Nephron progenitor cell (in vitro differentiated cells): ENCODE data around the gene GGTLC1.
A peak's percentile ranks its signal among the peaks of the same experiment; 100 is the strongest.

Experiments
- DNase-seq: peaks from one replicate; pipeline ENCODE4 v3.0.0; 2021
- H3K27ac Mint-ChIP-seq: 2 replicates; pipeline ENCODE4 v1.8.0; 2021; ENCODE audit warnings: mild to moderate bottlenecking, moderate library complexity, mixed read lengths
- H3K27me3 Mint-ChIP-seq: 2 replicates; pipeline ENCODE4 v1.8.0; 2021; ENCODE audit warnings: mild to moderate bottlenecking, low read depth, mixed read lengths; ENCODE audit not compliant: poor library complexity
- H3K36me3 Mint-ChIP-seq: 2 replicates; pipeline ENCODE4 v1.8.0; 2021; ENCODE audit warnings: low read depth, mixed read lengths
- H3K4me1 Mint-ChIP-seq: 2 replicates; pipeline ENCODE4 v1.8.0; 2021; ENCODE audit warnings: mixed read lengths
- H3K4me3 Mint-ChIP-seq: 2 replicates; pipeline ENCODE4 v1.8.0; 2021; ENCODE audit warnings: mild to moderate bottlenecking, moderate library complexity, mixed read lengths
- H3K9me3 Mint-ChIP-seq: 2 replicates; pipeline ENCODE4 v1.8.0; 2021; ENCODE audit warnings: mild to moderate bottlenecking, moderate library complexity, mixed read lengths
- TF ChIP-seq, protein P1 (sequence below): fragments of 200-600 bp; sonication (generic); IDR thresholded peaks from 2 replicates; pipeline ENCODE4 v1.5.0; 2021; ENCODE audit warnings: antibody characterized with exemption

GGTLC1 gene

DNA sequence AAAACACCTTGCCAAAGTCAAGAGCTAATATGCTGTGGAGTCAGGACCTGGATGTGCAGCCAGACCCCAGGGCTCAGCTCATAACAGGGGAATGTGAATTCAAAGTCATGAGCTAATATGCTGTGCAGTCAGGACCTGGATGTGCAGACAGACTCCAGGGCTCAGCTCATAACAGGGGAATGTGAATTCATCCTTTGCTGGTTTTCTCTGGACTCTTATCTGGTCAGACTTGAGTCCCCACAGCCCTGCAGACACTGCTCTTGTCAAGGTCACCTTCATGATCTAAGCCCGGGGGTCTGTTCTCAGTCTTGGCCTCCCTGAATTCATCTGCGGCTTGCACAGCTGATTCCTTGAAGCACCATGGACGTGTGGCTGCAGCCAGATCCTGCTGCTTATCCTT lies 19.2 kb upstream of the GGTLC1 start:
- TF ChIP-seq, protein P1, sequence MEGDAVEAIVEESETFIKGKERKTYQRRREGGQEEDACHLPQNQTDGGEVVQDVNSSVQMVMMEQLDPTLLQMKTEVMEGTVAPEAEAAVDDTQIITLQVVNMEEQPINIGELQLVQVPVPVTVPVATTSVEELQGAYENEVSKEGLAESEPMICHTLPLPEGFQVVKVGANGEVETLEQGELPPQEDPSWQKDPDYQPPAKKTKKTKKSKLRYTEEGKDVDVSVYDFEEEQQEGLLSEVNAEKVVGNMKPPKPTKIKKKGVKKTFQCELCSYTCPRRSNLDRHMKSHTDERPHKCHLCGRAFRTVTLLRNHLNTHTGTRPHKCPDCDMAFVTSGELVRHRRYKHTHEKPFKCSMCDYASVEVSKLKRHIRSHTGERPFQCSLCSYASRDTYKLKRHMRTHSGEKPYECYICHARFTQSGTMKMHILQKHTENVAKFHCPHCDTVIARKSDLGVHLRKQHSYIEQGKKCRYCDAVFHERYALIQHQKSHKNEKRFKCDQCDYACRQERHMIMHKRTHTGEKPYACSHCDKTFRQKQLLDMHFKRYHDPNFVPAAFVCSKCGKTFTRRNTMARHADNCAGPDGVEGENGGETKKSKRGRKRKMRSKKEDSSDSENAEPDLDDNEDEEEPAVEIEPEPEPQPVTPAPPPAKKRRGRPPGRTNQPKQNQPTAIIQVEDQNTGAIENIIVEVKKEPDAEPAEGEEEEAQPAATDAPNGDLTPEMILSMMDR, result no peak
- DNase-seq, result no peak
- Mint-ChIP-seq H3K27me3 (peaks cover 10% of the 10 kb centered on the region), H3K36me3 (no peaks in the 10 kb centered on the region), H3K27ac (no peak overlapping the region), H3K4me3 (no peak overlapping the region), H3K9me3 (no peaks in the 10 kb centered on the region), H3K4me1 (peaks cover 54% of the 10 kb centered on the region)

DNA sequence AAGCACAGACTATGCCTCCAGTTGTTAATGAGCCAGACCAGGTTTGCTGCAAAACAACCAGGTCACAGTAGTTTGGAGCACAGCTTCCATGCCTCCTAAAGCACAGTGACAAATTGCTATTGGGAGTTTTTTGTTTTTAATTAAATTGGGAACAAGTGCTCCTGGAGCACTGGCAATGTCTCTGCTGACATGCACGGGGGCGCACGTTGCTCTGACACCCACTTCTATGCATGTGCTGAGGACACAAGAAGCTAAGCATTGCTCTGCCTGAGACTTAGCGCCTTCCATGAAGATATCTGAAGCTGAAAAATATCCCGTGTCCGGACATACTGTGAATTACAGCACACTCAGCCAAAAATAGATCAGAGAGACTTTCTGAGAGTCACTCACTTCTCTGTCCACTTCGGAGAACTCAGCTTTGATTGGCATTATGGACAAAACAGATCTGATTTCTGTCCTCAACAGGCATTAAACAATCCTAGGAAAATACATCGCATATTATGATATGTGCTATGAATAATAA lies 18.6 kb upstream of the GGTLC1 start:
- H3K27ac Mint-ChIP-seq, result peak overlapping the region; percentile 61
- DNase-seq, result no peak
- peaks cover 12% of the 10 kb centered on the region for H3K27me3 Mint-ChIP-seq
- no peak overlapping the region for H3K4me3 Mint-ChIP-seq
- peaks cover 60% of the 10 kb centered on the region for H3K4me1 Mint-ChIP-seq
- H3K9me3 Mint-ChIP-seq, result no peaks in the 10 kb centered on the region
- TF ChIP-seq, protein P1, result no peak
- H3K36me3 Mint-ChIP-seq, result no peaks in the 10 kb centered on the region

DNA sequence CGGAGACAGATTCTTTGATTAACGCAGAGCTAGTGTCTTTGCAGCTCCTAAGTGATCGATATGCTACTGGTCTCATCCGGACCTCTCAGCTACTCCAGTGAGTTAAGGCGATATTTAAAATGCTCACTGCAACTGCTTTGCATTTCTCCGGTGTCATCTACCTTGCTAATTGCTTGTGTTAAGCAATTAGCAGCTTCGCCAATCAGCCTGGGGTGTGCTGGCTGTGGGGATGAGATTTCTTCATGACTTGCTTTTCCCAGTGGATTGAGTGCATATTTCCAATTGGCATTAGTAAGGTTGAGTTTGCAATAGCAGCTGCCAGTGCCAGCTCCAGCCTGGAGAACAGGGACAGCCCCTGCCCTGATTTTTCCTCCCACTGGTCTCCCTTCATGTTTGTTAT lies 18.0 kb upstream of the GGTLC1 start:
- H3K27ac Mint-ChIP-seq, result peak overlapping the region; percentile 35
- H3K4me3 Mint-ChIP-seq, result no peak overlapping the region
- peaks cover 57% of the 10 kb centered on the region for H3K4me1 Mint-ChIP-seq
- DNase-seq, result no peak
- TF ChIP-seq, protein P1, result no peak
- H3K27me3 Mint-ChIP-seq, result peaks cover 14% of the 10 kb centered on the region
- no peaks in the 10 kb centered on the region for H3K9me3 Mint-ChIP-seq
- H3K36me3 Mint-ChIP-seq, result no peaks in the 10 kb centered on the region

DNA sequence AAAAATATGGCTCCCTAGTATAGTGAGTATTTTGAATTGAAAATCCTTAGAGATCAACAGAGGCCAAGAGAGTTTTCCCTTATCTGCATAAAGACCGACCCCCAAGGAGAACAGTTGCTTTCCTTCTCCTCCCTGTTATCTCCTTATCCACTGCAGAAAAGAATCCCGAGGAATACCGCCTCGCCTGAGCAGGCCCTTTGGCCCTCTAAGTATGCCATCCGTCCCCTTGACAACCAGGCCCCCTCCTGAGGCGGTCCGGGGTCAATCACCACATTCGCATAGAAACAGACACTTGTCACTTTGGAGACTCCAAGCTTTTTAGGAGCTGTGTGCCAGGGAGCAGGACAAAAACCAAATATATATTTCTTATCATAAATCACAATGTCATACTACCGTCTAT lies 15.9 kb upstream of the GGTLC1 start:
- H3K27me3 Mint-ChIP-seq, result peaks cover 14% of the 10 kb centered on the region
- DNase-seq, result no peak
- H3K9me3 Mint-ChIP-seq, result no peaks in the 10 kb centered on the region
- no peaks in the 10 kb centered on the region for H3K36me3 Mint-ChIP-seq
- TF ChIP-seq, protein P1, result no peak
- no peak overlapping the region for H3K4me3 Mint-ChIP-seq
- peaks cover 49% of the 10 kb centered on the region for H3K4me1 Mint-ChIP-seq
- no peak overlapping the region for H3K27ac Mint-ChIP-seq

DNA sequence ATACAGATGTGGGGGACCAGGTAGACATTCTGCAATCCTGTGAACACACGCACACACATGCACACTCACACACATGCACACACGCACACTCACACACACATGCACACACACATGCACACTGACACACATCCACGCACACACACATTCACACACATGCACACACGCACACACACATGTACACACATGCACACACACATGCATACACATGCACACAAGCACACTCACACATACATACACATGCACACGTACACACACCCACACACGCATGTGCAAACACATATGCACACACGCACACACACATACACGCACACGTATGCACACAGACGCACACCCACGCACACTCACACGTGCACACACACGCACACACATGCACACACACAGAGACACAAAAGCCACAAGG lies 14.3 kb upstream of the GGTLC1 start:
- TF ChIP-seq, protein P1, result no peak
- Mint-ChIP-seq H3K4me3 (no peak overlapping the region), H3K27me3 (peaks cover 21% of the 10 kb centered on the region), H3K9me3 (no peaks in the 10 kb centered on the region), H3K4me1 (peaks cover 37% of the 10 kb centered on the region), H3K27ac (no peak overlapping the region), H3K36me3 (no peaks in the 10 kb centered on the region)
- DNase-seq, result no peak

DNA sequence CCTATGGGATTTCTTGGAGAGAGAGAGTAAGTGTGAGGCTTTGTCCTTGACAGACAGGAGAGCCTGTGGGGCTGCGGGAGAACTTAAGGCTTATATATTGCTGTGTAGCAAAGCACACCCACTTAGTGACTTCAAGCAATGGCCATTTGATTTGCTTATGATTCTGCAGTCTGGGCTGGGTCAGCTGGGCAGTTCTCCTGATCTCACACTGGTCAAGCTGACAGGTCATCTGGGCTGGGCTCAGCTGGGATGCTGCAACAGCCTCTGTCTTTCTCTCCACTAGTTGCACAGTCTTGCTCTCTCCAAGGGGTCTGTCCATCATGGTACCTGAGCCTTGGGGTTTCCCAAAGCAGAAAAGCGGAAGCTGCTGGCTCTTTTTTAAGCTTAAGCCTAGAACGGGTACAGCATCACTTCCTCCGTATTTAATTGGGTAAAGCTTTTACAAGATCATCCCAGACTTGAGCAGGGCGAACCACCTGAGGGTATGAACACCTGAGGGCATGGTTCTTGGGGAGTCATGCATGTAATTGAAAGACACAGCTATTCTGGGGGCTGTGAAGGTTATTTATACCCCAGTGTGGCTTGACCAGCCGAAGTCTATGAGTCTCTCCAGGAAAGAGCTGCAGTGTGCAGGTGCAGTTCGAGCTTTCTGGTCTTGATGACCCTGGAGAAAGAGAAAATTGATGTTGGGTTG lies 13.3 kb upstream of the GGTLC1 start:
- Mint-ChIP-seq H3K36me3 (no peaks in the 10 kb centered on the region), H3K4me1 (peaks cover 37% of the 10 kb centered on the region), H3K9me3 (no peaks in the 10 kb centered on the region), H3K4me3 (no peak overlapping the region), H3K27me3 (peaks cover 22% of the 10 kb centered on the region), H3K27ac (no peak overlapping the region)
- TF ChIP-seq, protein P1, result no peak
- DNase-seq, result no peak
